HepG2 (cell line): Measurements from ENCODE around the gene PLPP3. TPM values are rescaled to one million over a fixed set of nuclear protein-coding genes. Genes with fewer than 3 reads are reported as not detected.

Experiments used
- AFF4 ChIP-seq: sonication (generic); formaldehyde crosslinking; IDR thresholded peaks from 2 replicates; pipeline ENCODE4 v1.4.0; 2020; ENCODE audit warnings: missing genetic modification reagents
- ARID5B ChIP-seq: IDR thresholded peaks from 2 replicates; pipeline ENCODE4 v1.4.0; 2020; ENCODE audit warnings: mild to moderate bottlenecking, missing genetic modification reagents
- ARNT2 ChIP-seq: sonication (generic); formaldehyde crosslinking; IDR thresholded peaks from 2 replicates; pipeline ENCODE4 v1.8.0; 2022; ENCODE audit warnings: mild to moderate bottlenecking, low read depth, missing genetic modification reagents, moderate library complexity
- CAMTA2 ChIP-seq: sonication (generic); formaldehyde crosslinking; IDR thresholded peaks from 2 replicates; pipeline ENCODE4 v1.4.0; 2020; ENCODE audit warnings: mild to moderate bottlenecking, missing genetic modification reagents, borderline replicate concordance
- CCDC6 ChIP-seq: sonication (generic); formaldehyde crosslinking; IDR thresholded peaks from 2 replicates; pipeline ENCODE4 v1.8.1; 2022; ENCODE audit warnings: mild to moderate bottlenecking, missing genetic modification reagents, moderate library complexity
- DMTF1 ChIP-seq: sonication (generic); formaldehyde crosslinking; IDR thresholded peaks from 2 replicates; pipeline ENCODE4 v1.4.0; 2020; ENCODE audit warnings: mild to moderate bottlenecking, missing genetic modification reagents
- FOXJ3 ChIP-seq: sonication (generic); formaldehyde crosslinking; IDR thresholded peaks from 2 replicates; pipeline ENCODE4 v1.4.0; 2020; ENCODE audit warnings: missing genetic modification reagents, mild to moderate bottlenecking, borderline replicate concordance
- JUND ChIP-seq: sonication (generic); formaldehyde crosslinking; IDR thresholded peaks from 2 replicates; pipeline ENCODE4 v1.8.0; 2022; ENCODE audit warnings: mild to moderate bottlenecking, missing genetic modification reagents
- KDM6A ChIP-seq: IDR thresholded peaks from 2 replicates; pipeline ENCODE4 v1.6.1; 2016; ENCODE audit warnings: low read depth
- PRDM10 ChIP-seq: sonication (generic); formaldehyde crosslinking; IDR thresholded peaks from 2 replicates; pipeline ENCODE4 v1.4.0; 2020; ENCODE audit warnings: low read depth, missing genetic modification reagents
- TSC22D2 ChIP-seq: sonication (generic); formaldehyde crosslinking; IDR thresholded peaks from 2 replicates; pipeline ENCODE4 v1.5.1; 2020; ENCODE audit warnings: missing genetic modification reagents, mild to moderate bottlenecking, borderline replicate concordance
- ZC3H4 ChIP-seq: sonication (generic); formaldehyde crosslinking; IDR thresholded peaks from 2 replicates; pipeline ENCODE4 v1.4.0; 2020; ENCODE audit warnings: missing genetic modification reagents, borderline replicate concordance
- ZNF644 ChIP-seq: IDR thresholded peaks from 2 replicates; pipeline ENCODE4 v1.6.1; 2016; ENCODE audit warnings: low read depth
- polyA plus RNA-seq, 8 experiments: library from polyadenylated mRNA; depleted of rRNA in 3 of 8; stranded (reverse) in 7 of 8; unstranded in 1 of 8; fragments of >200 nt; fragmentation: Illumina TruSeq in 4 of 8; extraction: Trizol in 4 of 8; gene quantifications; 2 replicates each; pipeline versions ENCODE4 v1.2.1 to v1.2.3, GENCODE V29; 2011 to 2016; ENCODE audit warnings: low read depth in 4 of 8, missing spikeins in 1 of 8, mixed read lengths in 1 of 8; ENCODE audit not compliant: insufficient read depth in 1 of 8
- total RNA-seq, 5 experiments: library from RNA; depleted of rRNA; stranded (reverse); fragments of >200 nt; fragmentation: Illumina TruSeq; extraction: Trizol; gene quantifications; 2 replicates each; pipeline ENCODE4 v1.2.3, GENCODE V29; 2016; ENCODE audit warnings: low read depth in 1 of 5
- TF ChIP-seq, protein P1 (sequence below): sonication (generic); formaldehyde crosslinking; conservative IDR thresholded peaks from 2 replicates; pipeline ENCODE4 v1.4.0; 2020; ENCODE audit warnings: missing genetic modification reagents

PLPP3 gene
- total and polyA plus RNA-seq, 2 of the 13 experiments (the other 11 are each of a cell fraction or from before 2014, with no cell fraction given): 49.7 to 65.8 TPM

DNA sequence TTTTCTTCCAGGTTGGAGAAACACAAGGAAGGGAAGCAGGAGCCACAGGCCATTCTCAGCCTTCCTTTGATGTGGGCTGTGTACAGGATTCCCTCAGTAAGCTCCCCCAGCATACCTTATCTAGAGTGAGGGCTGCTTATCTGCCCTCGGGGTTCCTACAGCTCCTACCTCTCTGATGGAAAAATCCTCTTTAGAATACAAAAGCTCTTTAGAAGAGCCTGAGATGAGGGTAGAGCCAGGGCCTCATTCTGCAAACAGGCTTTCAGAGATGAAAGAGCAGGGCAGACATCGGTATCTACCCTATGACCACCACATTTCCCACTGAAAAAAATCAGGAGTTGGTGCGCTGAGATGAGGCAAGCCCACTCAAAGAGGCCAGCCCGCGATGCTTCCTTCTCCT lies 85.1 kb downstream of the PLPP3 start (continued):
- TF ChIP-seq PRDM10 (CRISPR knock-in tag) (peak; percentile 87), AFF4 (CRISPR knock-in tag) (0 out of 2 replicates have a peak, but pooled peaks have one; percentile 51), ARNT2 (peak; percentile 40; the same call in 1 of the 2 replicates), KDM6A (peak; percentile 86), CCDC6 (CRISPR knock-in tag) (peak; percentile 40; the same call in 1 of the 2 replicates), TSC22D2 (peak; percentile 44; the same call in 1 of the 2 replicates), ZC3H4 (no peak), ARID5B (peak; percentile 97), ZNF644 (CRISPR knock-in tag) (peak; percentile 79), DMTF1 (no peak), CAMTA2 (CRISPR knock-in tag) (no peak), FOXJ3 (CRISPR knock-in tag) (peak; percentile 97), JUND (0 out of 2 replicates have a peak, but pooled peaks have one; percentile 63)
- TF ChIP-seq, protein P1, sequence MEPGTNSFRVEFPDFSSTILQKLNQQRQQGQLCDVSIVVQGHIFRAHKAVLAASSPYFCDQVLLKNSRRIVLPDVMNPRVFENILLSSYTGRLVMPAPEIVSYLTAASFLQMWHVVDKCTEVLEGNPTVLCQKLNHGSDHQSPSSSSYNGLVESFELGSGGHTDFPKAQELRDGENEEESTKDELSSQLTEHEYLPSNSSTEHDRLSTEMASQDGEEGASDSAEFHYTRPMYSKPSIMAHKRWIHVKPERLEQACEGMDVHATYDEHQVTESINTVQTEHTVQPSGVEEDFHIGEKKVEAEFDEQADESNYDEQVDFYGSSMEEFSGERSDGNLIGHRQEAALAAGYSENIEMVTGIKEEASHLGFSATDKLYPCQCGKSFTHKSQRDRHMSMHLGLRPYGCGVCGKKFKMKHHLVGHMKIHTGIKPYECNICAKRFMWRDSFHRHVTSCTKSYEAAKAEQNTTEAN (CRISPR knock-in tag): 0 out of 2 replicates have a peak, but pooled peaks have one; percentile 74
